Stimulated activated CD8-positive, alpha-beta memory T cell treated with anti-CD3 and anti-CD28 coated beads, Interleukin-4, amount 100 ng/mL, for 1 hour (primary cell): ENCODE results near the gene MB.
"Not testable (repeated sequence)": the region's sequence is repeated elsewhere in the genome, so short reads cannot be mapped to it uniquely, and the experiment has no call there.

Experiments used
- DNase-seq, 2 donors: peaks; one replicate each; pipeline ENCODE4 v3.0.0-alpha.2; 2020; ENCODE audit warnings: low read depth in 2 of 2, low spot score in 1 of 2

MB gene

DNA sequence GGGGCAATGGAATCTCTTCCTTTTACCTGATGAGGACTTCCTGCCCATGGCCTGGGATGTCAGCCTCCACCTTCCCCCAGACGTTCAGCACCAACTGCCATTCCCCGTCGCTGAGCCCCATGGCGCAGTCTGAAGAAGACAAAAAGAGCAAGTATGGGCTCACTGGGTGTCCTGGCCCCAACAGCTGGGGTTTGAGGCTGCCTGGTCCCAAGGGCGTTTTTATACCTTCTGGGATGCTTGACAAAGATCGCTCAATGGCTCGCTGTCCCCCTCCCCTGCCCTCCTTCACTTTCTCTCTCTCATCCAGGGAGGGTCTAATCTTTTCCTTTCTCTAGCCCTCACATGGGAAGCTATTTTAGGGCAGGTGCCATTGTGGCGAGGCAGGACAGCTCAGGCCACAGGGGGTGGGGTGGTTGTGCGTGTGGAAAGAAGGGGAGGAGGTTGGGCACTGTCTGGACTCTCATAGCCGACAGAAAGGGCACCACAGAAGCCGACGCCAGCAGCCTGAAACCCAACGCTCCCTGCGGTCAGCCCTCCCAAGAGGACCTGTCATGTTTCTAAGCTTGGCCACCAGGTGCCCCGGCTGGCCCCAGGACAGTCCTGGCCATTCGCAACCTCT, at the start of gene MB:
MB (minus strand) TSS at position 193 of the 619 bp plus-strand sequence; CDS start at position 121, 72 bp downstream.
- DNase-seq, result no peak

DNA sequence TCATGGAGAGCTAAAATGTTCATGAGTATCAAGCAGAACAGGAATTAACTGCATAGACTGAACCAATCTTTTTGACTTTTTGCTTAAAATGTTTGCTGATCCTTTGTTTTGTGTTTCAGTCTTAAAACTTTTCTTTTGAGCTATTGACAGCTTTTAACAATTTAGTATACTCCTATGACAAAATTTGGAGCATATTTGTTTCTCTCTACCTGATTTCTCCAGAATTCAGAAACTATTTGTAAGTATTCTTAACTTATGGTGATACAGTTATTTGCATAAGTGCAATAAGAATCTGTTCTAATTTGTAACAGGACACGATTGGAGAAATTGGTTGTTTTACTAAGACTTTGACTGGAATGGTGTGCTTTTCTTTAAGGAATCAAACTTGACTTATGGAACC, 49.6 kb upstream of the MB start:
- not testable (repeated sequence) for DNase-seq

DNA sequence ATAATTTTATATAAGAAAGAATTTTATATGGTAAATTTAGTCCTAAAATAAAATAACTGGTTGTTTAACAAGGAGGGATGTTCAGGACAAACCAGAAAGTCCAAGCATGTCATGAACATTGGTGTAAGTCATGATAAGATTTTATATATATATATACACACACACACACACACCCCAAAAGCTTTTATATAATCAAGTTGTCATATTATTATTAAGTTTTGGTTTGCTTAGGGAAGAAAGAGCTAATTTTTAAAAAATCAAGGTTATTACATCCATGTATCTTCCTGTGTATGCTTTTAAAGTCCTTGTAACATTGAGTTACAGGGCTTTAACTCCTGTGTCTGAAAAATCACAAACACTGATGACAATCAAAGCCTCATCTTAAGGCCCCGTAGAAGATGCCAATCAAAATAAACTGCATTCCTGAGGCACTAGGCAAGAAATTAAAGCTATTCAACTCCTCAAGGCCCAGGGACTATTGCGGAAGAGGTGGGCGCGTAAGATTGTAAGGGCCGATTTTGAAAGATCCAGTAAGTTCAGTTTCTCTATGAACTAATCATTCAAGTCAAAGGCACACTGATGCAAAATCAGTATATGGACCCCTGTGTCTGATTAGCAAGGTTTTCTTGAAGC, 47.9 kb upstream of the MB start:
- no peak for DNase-seq

DNA sequence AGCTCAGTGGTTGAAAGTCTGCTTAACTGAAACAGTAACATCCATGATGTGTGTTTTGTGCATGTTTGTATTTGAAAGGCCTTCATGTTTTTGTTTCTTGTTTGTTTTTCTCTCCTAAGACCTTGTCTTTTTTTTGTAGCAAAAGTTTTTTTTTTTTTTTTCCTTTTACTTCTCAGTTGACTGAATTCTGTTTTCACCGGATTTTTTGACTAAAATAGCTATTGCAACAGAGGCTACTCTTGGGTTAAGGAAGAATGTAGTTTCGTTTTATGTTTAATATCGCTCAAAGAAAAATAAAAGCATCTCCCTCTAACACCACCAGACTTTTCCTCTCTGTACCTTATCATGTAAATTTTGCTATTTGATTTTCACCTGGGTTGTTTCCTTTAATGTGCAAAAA, 46.2 kb upstream of the MB start:
- DNase-seq, result no peak

DNA sequence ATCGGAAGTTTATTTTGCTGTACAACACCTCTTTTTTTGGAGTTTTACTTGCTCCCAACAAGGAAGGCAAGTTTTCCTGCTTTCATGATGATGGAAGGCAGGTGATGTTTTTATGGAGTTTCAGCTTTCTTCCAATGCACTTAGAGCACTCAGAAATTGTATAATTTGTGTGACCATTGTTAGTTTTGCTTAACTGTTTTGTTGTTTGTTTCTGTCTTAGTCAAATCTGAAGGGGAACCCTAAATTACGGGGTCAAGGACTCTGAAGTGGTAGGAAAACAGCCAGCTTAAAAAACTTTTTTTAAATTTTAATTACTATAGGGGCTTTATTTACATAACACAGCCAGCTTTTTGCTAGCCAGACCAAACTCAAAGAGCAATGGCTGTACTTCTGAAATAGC, 45.8 kb upstream of the MB start:
- DNase-seq, result no peak

DNA sequence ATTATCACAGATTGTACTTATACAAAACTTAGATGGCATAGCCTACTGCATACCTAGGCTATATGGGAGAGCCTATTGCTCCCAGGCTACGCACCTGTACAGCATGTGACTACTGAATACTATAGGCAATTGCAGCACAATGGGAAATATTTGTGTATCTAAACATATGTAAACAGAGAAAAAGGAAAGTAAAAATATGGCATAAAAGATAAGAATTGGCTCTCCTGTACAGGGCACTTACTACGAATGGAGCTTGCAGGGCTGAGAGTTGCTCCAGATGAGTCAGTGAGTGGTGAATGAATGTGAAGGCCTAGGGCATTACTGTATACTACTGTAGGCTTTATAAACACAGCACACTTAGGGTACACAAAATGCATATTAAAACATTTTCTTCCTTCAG, 44.3 kb upstream of the MB start:
- DNase-seq, result no peak

DNA sequence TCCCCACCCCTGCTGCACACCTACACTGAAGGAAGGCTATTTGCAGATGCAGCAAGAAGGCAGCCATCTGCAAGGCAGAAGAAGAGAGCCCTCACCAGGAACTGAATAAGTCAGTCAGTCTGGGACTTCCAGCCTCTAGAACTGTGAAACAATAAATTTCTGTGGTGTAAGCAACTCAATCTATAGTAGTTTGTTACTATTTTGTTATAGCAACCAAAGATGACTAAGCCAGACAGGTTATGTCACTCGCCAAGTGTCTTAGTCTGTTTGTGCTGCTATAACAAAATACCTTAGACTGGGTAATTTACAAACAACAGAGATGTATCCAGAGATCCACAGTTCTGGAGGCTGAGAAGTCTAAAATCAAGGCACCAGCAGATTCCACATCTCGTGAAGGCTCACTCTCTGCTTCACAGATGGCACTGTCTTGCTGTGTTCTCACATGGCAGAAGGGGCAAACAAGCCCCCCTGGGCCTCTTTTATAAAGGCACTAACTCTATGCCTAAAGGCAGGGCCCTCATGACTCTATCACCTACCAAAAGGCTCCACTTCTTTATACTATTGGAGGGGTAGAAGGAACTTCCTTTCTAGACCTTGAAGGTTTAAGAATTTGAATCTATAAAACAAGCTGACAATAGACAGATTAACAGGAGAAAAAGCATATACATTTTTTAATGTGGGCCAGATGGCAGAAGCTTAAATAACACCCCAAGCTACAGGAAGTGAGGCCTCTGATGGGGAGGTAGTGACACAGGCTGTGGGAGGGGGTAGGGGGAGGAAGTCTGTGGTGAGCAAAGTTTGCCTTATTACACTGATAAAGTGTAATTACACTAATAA, 43.4 kb upstream of the MB start:
- DNase-seq, result peak in 1 of 2 donors; percentile 33

DNA sequence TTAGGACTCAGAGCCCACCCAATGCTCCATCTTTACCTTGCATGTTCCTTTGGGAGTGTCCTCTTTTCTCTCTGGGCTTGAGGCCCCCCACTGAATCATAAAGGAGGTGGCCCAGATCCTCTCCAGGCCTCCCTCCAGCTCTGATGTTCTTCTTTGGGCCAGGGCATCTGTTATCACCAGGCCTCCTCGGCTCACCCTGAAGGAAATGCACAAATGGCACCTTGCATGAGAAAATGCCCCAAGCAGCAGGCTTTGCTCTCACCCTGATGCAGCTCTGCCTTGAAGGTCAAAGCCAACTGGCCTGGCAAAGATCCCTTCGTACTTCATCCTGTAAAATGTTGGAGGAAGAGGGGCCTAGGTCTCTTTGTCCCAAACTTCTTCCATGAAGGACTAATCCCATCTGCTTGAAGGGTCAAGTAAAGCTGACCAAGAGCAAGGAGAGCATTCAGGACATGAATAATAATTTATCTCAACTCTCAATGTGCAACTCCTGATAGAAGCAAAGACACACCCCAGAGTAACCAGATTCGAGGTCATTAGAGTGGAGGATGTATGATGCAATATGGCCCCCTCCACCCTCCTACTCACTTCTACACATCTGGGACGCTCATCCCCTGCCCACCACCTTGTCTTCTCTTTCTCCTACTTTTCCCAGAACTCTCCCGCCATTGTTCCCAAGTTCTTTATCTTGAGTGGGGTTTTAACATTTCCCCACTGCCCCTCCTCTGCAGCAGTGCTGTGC, 40.6 kb upstream of the MB start:
- no peak for DNase-seq

DNA sequence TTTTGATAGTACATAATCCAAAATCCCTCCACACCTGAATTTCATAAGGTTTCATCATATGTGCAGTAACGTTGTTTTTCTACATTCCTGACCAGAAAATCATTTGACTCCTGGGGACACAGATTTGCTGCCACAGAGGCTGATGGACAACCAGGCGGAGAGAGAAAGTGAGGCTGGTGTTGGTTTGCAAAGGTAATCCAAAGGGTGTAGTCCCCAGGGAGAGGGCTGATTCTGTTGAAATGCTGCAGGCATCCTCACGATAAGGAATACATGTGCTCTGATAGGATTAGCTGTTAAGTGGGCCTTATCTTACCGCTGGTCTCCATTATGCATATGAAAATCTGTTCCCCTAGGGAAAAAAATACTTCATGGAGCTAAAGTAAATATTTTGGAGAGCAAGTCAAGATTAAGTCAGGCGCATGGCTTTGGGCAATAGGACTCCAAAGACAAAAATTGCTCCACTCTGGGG, 39.2 kb upstream of the MB start:
- DNase-seq, result no peak

DNA sequence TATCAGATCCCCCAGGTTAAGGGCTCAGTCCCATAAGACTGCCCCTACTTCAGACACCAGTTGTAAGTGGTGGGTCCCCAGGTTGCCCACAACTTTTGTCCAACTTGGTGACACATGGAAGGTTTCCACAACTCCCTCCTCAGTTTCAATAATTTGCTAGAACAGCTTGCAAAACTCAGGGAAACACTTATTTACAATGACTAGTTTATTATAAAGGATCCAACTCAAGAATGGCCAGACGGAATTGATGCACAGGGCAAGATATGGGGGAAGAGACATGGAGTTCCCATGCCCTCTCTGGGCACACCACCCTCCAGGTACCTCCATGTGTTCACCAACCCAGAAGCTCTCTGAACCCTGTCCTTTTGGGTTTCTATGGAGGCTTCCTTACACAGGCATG, 36.7 kb upstream of the MB start:
- DNase-seq, result no peak

DNA sequence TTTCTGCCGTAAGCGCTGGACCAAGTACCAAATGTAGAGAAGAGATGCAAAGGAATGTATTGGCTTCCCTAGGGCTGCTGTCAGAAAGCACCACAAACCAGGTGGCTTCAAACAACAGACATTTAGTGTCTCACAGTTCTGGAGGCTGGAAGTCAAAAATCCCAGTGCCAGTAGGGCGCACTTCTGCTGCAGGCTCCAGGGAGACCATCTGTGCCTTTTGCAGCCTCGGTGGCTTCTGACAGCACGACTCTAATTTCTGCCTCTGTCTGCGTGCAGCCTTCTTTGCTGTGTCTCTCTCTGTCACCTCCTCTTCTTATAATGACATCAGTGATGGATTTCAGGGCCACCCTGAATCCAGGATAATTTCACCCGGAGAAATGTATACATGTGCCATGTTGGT, 34.0 kb upstream of the MB start:
- DNase-seq, result no peak

DNA sequence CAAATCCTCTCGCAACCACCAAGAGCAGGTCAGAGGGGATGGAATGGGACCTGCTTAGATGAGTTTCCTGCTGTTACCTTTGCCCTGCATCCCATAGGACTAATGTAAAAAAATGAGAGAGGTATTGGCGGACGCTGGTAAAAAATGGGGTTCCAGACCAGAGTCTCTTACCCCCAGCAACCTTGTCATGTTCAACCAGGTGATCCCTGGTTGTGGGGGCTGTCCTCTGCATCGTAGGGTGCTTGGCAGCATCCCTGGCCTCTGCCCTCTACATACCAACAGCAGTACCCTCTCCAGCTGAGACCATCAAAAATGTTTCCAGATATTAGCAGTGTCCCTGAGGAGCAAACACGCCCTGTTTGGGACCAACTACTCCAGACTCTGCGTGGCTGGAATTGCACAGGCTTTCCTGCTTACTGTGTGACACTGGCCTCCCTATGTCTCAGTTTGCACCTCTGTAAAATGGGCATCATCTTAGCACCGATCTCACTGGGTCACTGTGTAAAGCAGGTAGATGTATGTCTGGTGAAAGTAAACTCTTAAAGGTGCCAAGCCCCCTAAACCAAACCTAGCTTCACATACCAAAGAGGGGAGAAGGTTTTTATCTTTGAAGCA, 32.6 kb upstream of the MB start:
- DNase-seq, result no peak

DNA sequence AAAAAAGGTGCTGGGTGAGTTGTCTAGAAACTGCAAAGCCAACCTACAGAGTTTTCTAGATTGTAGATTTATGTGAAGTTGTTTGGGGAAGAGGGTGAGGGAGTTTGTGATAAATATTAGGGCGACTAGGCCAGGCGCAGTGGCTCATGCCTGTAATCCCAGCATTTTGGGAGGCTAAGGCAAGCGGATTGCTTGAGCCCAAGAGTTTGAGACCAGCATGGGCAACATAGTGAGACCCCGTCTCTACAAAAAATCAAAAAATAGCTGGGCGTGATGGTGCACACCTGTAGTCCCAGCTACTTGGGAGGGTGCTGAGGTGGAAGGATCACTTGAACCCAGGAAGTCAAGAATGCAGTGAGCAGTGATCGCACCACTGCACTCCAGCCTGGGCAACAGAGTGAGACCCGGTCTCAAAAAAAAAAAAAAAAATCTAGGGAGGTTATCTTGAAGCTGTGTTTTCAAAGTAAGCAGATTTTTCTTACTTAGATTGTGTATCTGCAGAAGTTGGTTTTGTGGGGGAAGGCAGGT, 32.0 kb upstream of the MB start:
- DNase-seq, result no peak

DNA sequence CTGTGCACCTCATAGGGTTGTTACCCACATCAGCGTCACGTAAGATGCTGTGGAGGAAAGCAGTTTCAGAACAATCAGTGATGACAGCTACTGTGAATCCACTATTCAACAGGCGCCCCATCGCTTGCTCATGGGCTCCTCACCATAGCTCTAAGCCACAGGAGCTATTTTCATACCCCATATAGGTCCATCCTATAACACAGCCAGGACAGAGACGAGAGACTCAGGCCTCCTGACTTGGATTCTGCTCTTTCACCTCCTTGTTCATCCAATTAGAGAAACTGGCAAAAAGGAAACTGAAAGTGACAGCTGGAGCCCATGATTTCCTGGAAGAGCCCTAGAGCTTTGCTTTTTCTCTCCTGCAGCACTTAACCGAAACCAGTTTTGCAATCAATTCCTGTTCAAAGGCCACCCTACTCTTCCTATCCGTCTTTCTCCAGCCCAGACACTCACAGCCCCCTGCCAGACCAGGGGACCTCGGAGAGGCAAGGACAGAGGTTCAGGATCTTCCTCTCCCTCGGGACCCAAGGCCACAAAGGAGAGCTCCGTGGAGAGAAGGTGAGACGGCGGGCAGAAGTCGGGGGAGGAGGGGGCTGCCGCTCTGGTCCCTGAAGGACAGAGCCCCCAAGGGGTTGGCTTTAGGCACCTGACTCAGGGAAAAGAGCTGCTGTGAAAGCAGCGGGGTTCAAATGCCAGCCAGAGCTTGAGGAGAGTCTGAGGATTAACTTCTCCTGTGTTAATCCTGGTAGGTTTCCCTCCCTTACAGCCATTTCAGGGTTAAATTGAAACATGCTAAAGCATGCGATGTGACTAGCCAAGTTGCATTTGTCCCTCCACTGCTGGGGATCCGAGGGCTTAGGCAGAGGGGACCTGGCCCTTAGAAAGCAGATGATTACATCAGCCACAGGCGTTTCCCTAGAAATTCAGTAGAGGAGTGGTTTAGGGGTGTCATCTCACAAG, 31.2 kb upstream of the MB start, which contains the start of gene APOL6:
APOL6 (plus strand) TSS at position 381 of the 960 bp plus-strand sequence. CDS start 7,980 bp downstream, outside the sequence.
- DNase-seq, result no peak

DNA sequence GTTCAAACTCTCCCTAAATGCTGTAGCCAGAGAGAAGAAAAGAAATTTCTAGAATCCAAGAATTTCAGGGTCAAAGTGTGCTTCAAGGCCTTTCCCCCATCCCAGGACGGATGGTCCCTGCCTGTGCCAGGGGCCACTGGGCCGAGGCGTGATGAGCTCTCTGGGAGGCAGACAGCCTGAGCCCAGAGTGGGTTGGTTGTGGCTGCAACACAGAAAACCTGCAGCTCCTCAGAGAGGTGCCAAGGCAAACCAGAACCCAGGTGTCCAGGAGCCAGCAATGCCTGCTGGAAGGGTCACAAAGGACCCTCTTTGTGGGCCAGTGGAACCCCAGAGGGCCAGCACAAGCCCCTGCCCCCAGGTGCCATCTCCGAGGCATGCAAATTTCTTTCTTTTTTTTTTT, 28.5 kb upstream of the MB start:
- DNase-seq, result no peak

DNA sequence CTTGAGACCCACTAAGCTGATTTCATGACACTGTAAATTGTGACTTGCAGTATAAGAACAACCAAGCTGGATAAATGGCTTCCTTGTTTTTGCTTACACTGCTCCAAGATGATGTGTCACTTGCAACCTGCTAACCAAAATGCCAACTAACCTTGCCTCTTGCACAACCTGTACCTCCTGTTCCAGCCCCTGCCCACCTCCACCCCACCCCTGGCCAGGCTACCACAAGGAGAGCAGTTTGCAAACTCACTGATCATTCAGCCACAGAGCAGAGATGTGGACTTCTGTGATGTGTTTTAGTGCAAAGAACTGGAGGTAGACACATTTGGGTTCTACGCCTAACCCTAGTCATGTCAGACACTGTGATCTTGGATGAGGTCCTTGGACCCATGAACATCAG, 26.9 kb upstream of the MB start:
- no peak for DNase-seq

DNA sequence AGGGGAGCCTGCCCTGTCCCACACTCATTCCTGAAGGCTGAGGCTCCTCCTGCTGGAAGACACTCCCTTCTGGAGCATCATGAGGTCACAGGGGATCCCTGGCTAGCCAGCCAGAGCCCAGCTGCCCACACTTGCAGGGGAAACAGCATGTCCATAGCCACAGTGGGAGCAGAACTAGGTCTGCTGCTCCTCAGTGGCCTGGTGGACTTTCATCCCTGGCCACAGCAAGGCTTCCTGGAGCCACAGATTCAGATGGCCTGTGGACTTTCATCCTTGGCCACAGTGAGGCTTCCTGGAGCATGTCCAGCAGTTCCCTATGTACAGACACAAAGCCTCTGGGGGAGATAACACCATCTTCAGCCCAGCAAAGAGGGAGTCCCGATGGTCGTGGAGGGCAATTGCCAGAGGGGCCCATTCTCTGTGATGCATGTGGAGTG, 25.2 kb upstream of the MB start:
- no peak for DNase-seq

DNA sequence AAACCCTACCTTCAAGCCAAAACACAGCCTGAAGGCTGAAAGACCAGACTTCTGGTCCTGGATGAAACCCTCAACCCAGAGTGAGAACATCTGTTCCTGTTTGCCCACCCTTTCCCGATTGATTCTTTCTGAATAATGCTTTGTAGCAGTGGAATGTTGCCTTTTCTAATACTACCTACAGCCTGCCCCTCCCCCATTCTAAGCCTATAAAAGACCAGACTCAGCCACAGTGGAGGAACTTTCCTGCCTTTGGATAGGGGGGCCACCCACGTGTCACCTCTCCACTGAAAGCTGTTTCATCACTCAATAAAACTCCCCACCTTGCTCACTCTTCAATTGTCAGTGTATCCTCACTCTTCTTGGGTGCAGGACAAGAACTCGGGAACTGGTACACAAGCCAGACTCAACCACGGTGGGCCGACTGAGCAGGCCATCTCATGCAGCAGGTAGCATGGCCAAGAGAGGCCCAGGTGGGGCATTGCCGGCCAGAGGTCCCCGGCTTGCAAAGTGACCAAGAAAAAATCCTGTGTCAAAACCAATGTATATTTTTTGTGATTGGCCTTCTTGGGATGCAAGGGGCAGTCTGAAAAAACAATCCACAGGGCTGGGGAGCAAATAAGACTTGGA, 24.5 kb upstream of the MB start:
- DNase-seq, result no peak

DNA sequence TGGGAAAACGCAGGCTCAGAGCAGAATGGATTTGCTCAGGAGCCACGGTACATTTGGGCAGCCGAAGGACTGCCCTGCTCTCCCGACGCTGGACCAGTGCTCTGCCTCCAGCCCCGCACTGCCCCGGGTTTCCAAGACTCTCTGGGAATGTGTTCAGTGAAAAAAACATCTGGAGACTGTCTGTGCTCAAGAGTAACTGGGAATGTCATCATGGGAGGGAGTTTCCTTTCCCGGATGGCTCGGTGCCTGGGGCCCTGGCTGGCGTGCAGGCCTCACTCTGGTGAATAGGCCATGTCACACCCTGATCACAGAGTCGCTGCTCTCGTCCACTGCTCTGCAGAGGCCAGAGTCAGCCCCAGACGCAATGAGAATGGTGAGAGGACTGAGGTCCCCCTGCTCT, 21.3 kb upstream of the MB start:
- DNase-seq, result no peak
